IMR-90 (cell line): ENCODE measurements around the gene CMIP. TPM values are rescaled to one million over a fixed set of nuclear protein-coding genes. Genes with fewer than 3 reads are reported as not detected.

ENCODE experiments used
- ATAC-seq: fragments of 200-7000 bp; cut with Tn5 transposase; 2 replicates; pipeline ENCODE4 v1.9.1; 2020; ENCODE audit warnings: low read depth, mild to moderate bottlenecking, moderate library complexity
- BruUV-seq: library from RNA; stranded (reverse); fragments of 400-500 nt; replicated peaks from 2 replicates; lab custom pipeline; 2021; lab: Mats Ljungman, UMichigan
- CTCF ChIA-PET: fragments of 300-600 bp; formaldehyde crosslinking; extraction: SDS; loops from one replicate; lab custom pipeline; 2021; ENCODE audit warnings: antibody characterized with exemption; lab: Yijun Ruan, JAX
- POLR2A ChIA-PET: fragments of 300-600 bp; sonication (Branson Sonifier 250); formaldehyde crosslinking; loops from one replicate; lab custom pipeline; 2022; ENCODE audit warnings: antibody characterized with exemption; ENCODE audit not compliant: unreplicated experiment; lab: Charles Lee
- DNase-seq: peaks from one replicate; pipeline ENCODE4 v3.0.0; 2013
- H2AFZ ChIP-seq: replicated peaks from 2 replicates; pipeline ENCODE3; 2013; ENCODE audit warnings: low read length, mild to moderate bottlenecking; ENCODE audit not compliant: poor library complexity
- H2AK5ac ChIP-seq: 2 replicates; pipeline ENCODE4 v1.6.1; 2013; ENCODE audit warnings: low read depth, low read length, inconsistent platforms
- H2AK9ac ChIP-seq: replicated peaks from 2 replicates; pipeline ENCODE3; 2013; ENCODE audit warnings: mild to moderate bottlenecking, low read depth, low read length, moderate library complexity; ENCODE audit not compliant: poor library complexity
- H2BK120ac ChIP-seq: 2 replicates; pipeline ENCODE4 v1.6.1; 2013; ENCODE audit warnings: low read depth, low read length, inconsistent platforms
- H2BK15ac ChIP-seq: 3 replicates; pipeline ENCODE4 v1.6.1; 2013; ENCODE audit warnings: low read depth, low read length, inconsistent platforms
- H2BK20ac ChIP-seq: 2 replicates; pipeline ENCODE4 v1.6.1; 2013; ENCODE audit warnings: low read depth, mild to moderate bottlenecking, inconsistent platforms, low read length, moderate library complexity
- H2BK5ac ChIP-seq: 2 replicates; pipeline ENCODE4 v1.6.1; 2013; ENCODE audit warnings: mild to moderate bottlenecking, low read depth, low read length, inconsistent platforms; ENCODE audit not compliant: poor library complexity, severe bottlenecking
- H3K14ac ChIP-seq: replicated peaks from 2 replicates; pipeline ENCODE4 v1.6.1; 2013; ENCODE audit warnings: low read depth, low read length, inconsistent platforms
- H3K18ac ChIP-seq: 2 replicates; pipeline ENCODE4 v1.6.1; 2013; ENCODE audit warnings: low read depth, low read length, control low read depth
- H3K23ac ChIP-seq: 2 replicates; pipeline ENCODE4 v1.6.1; 2013; ENCODE audit warnings: low read depth, low read length, inconsistent platforms
- H3K27ac ChIP-seq: 2 replicates; pipeline ENCODE4 v1.5.1; 2013; ENCODE audit warnings: mild to moderate bottlenecking, control low read depth, low read length; ENCODE audit not compliant: insufficient read depth
- H3K27me3 ChIP-seq: 2 replicates; pipeline ENCODE4 v1.6.1; 2013; ENCODE audit warnings: low read length; ENCODE audit not compliant: control insufficient read depth, insufficient read depth
- H3K36me3 ChIP-seq: 2 replicates; pipeline ENCODE4 v1.6.1; 2013; ENCODE audit warnings: low read length, mixed read lengths; ENCODE audit not compliant: control insufficient read depth, insufficient read depth
- H3K4ac ChIP-seq: 2 replicates; pipeline ENCODE4 v1.6.1; 2013; ENCODE audit warnings: low read depth, low read length, inconsistent platforms
- H3K4me1 ChIP-seq: 2 replicates; pipeline ENCODE4 v1.6.1; 2013; ENCODE audit warnings: low read length, mixed read lengths; ENCODE audit not compliant: control insufficient read depth, insufficient read depth
- H3K4me2 ChIP-seq: 2 replicates; pipeline ENCODE4 v1.6.1; 2013; ENCODE audit warnings: low read depth, mild to moderate bottlenecking, control low read depth, low read length, moderate library complexity
- H3K4me3 ChIP-seq: 2 replicates; pipeline ENCODE4 v1.5.1; 2013; ENCODE audit warnings: low read depth, mild to moderate bottlenecking, control low read depth, low read length, moderate library complexity; ENCODE audit not compliant: insufficient read depth
- H3K56ac ChIP-seq: 2 replicates; pipeline ENCODE4 v1.6.1; 2013; ENCODE audit warnings: low read length, inconsistent platforms; ENCODE audit not compliant: insufficient read depth; ENCODE audit errors: extremely low read depth
- H3K79me1 ChIP-seq, 2 experiments: 2 replicates each; pipeline ENCODE4 v1.6.1; 2013; ENCODE audit warnings: low read length in 2 of 2, inconsistent platforms in 1 of 2, low read depth in 1 of 2
- H3K9ac ChIP-seq: 2 replicates; pipeline ENCODE4 v1.6.1; 2013; ENCODE audit warnings: low read depth, low read length, control low read depth
- H3K9me1 ChIP-seq: 2 replicates; pipeline ENCODE4 v1.6.1; 2013; ENCODE audit warnings: low read length, inconsistent platforms; ENCODE audit not compliant: insufficient read depth
- H3K9me3 ChIP-seq: 2 replicates; pipeline ENCODE4 v1.6.1; 2013; ENCODE audit warnings: low read length; ENCODE audit not compliant: control insufficient read depth, insufficient read depth
- H4K20me1 ChIP-seq: 2 replicates; pipeline ENCODE4 v1.6.1; 2013; ENCODE audit warnings: low read length, inconsistent platforms; ENCODE audit not compliant: insufficient read depth
- H4K5ac ChIP-seq: 2 replicates; pipeline ENCODE4 v1.6.1; 2013; ENCODE audit warnings: mild to moderate bottlenecking, low read depth, low read length, control low read depth
- H4K8ac ChIP-seq, 2 experiments: 2 replicates each; pipeline ENCODE4 v1.6.1; 2013; ENCODE audit warnings: low read depth in 2 of 2, low read length in 2 of 2, control low read depth in 1 of 2, inconsistent platforms in 1 of 2
- H4K91ac ChIP-seq: 2 replicates; pipeline ENCODE4 v1.6.1; 2013; ENCODE audit warnings: low read depth, low read length, inconsistent platforms; ENCODE audit not compliant: insufficient read depth
- BHLHE40 ChIP-seq: fragments of 150-350 bp; IDR thresholded peaks from 2 replicates; pipeline ENCODE4 v1.6.1; 2016; ENCODE audit warnings: mild to moderate bottlenecking, low read depth, low read length
- CEBPB ChIP-seq: IDR thresholded peaks from 2 replicates; pipeline ENCODE4 v1.6.1; 2012; ENCODE audit warnings: low read depth, low read length, improper control_type of control experiment
- CHD1 ChIP-seq: IDR thresholded peaks from 2 replicates; pipeline ENCODE4 v1.6.1; 2012; ENCODE audit warnings: low read depth, low read length, improper control_type of control experiment
- FOS ChIP-seq: fragments of 150-350 bp; IDR thresholded peaks from 2 replicates; pipeline ENCODE4 v1.6.1; 2016; ENCODE audit warnings: low read depth, low read length
- MAFK ChIP-seq: IDR thresholded peaks from 2 replicates; pipeline ENCODE4 v1.6.1; 2012; ENCODE audit warnings: low read depth, low read length, improper control_type of control experiment
- MAZ ChIP-seq: IDR thresholded peaks from 2 replicates; pipeline ENCODE4 v1.6.1; 2012; ENCODE audit warnings: low read depth, mild to moderate bottlenecking, low read length, improper control_type of control experiment, moderate library complexity, borderline replicate concordance
- MXI1 ChIP-seq: IDR thresholded peaks from 2 replicates; pipeline ENCODE4 v1.6.1; 2012; ENCODE audit warnings: low read depth, mild to moderate bottlenecking, low read length, moderate library complexity, borderline replicate concordance
- NFE2L2 ChIP-seq: fragments of 150-350 bp; IDR thresholded peaks from 2 replicates; pipeline ENCODE4 v1.6.1; 2016; ENCODE audit warnings: low read depth, mild to moderate bottlenecking, low read length
- POLR2A ChIP-seq: IDR thresholded peaks from 2 replicates; pipeline ENCODE4 v1.6.1; 2012; ENCODE audit warnings: mild to moderate bottlenecking, low read depth, low read length
- RAD21 ChIP-seq: IDR thresholded peaks from 2 replicates; pipeline ENCODE4 v1.6.1; 2012; ENCODE audit warnings: low read length, improper control_type of control experiment
- RCOR1 ChIP-seq: IDR thresholded peaks from 2 replicates; pipeline ENCODE4 v1.6.1; 2012; ENCODE audit warnings: mild to moderate bottlenecking, low read length, improper control_type of control experiment; ENCODE audit not compliant: insufficient replicate concordance
- RFX5 ChIP-seq: IDR thresholded peaks from 2 replicates; pipeline ENCODE4 v1.8.0; 2012; ENCODE audit warnings: low read depth, mild to moderate bottlenecking, low read length, moderate library complexity
- SMC3 ChIP-seq: fragments of 150-350 bp; IDR thresholded peaks from 2 replicates; pipeline ENCODE4 v1.6.1; 2016; ENCODE audit warnings: low read depth, mild to moderate bottlenecking, antibody characterized with exemption, low read length, moderate library complexity
- WGBS, 2 experiments: methylation state at CpG; one replicate each; pipeline versions ENCODE4 v1.1.5 to v1.1.7; 2013; ENCODE audit warnings: missing lambda C conversion rate in 2 of 2; ENCODE audit not compliant: insufficient read length in 1 of 2; ENCODE audit errors: extremely low coverage in 2 of 2; 5-methylcytosine and 5-hydroxymethylcytosine counted together
- dilution Hi-C: fragments of 300-500 bp; cut with HindIII; formaldehyde crosslinking; loops from one replicate; pipeline ENCODE4 v1.14.3; 2018; ENCODE audit warnings: low sequenced_read_pairs; ENCODE audit not compliant: unreplicated experiment
- in situ Hi-C: fragments of 300-500 bp; cut with MboI; formaldehyde crosslinking; loops from 3 replicates; pipeline ENCODE4 v1.14.3; 2019; ENCODE audit warnings: low sequenced_read_pairs, inconsistent platforms, mixed read lengths
- intact Hi-C: fragments of 100-400 bp; cut with micrococcal nuclease; formaldehyde crosslinking; loops from 2 replicates; pipeline ENCODE4 v1.10.0; 2022
- polyA plus RNA-seq, 3 experiments: library from polyadenylated mRNA; depleted of rRNA; stranded (reverse); fragments of >200 nt; gene quantifications; 2 replicates each; pipeline ENCODE4 v1.2.3, GENCODE V29; 2012; ENCODE audit warnings: low replicate concordance in 1 of 3
- total RNA-seq: library from RNA; depleted of rRNA; stranded (reverse); fragments of >200 nt; gene quantifications from 2 replicates; pipeline ENCODE4 v1.2.3, GENCODE V29; 2012
- TF ChIP-seq, protein P1 (sequence below): fragments of 150-350 bp; IDR thresholded peaks from 2 replicates; pipeline ENCODE4 v1.6.1; 2016; ENCODE audit warnings: low read depth, mild to moderate bottlenecking, low read length, moderate library complexity, borderline replicate concordance
- TF ChIP-seq, protein P2 (sequence below): conservative IDR thresholded peaks from 2 replicates; pipeline ENCODE4 v1.5.1; 2012; ENCODE audit warnings: mild to moderate bottlenecking, low read depth, low read length, improper control_type of control experiment

CMIP gene
- total and polyA plus RNA-seq, 2 of the 4 experiments (the other 2 are of a cell fraction), result 3.2 to 11.6 TPM

DNA sequence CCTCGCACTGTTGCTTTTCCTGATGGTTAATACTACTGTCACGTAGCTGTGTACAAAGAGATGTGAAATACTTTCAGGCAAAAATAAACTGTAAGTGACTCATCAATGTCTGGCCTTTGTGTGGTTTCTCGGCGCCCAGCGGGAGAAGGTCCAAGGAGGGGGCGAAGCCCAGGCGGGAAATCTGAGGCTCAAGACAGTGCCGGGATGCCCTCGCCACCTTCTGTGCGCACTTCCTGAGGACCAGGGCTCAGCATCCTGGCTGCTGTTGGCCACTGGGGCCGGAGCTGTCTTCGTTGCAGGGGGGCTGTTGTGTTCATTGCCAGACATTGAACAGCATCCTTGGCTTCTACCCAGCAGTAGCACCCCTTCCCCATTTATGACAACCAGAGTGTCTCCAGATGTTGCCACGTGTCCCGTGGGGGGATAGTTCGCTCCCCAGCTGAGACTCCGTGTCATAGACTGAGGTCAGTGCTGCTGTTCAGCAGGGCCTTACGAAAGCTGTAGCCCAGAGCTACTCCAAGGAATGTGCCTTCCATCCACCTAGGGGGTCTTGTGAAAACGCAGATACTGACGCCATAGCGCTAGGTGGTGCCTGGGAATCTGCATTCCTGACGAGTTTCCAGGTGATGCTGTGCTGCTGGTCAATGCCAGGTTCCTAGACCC is 267.2 kb downstream of the CMIP start:
- Histone ChIP-seq H2AK5ac (peak overlapping the region; percentile 6), H3K23ac (no peak overlapping the region), H3K79me1 (no peaks in the 10 kb centered on the region), H3K36me3 (peaks cover 25% of the 10 kb centered on the region), H4K5ac (no peak overlapping the region), H3K14ac (no peak overlapping the region), H3K4me2 (no peak overlapping the region), H3K4me1 (peaks cover 10% of the 10 kb centered on the region), H2BK15ac (no peak overlapping the region), H4K20me1 (peaks cover 51% of the 10 kb centered on the region), H2AK9ac (peak overlapping the region; percentile 85), H3K9ac (no peak overlapping the region), H4K8ac (no peak overlapping the region), H2BK120ac (no peak overlapping the region), H3K4me3 (no peak overlapping the region), H2BK20ac (no peak overlapping the region), H3K9me1 (peaks cover 5% of the 10 kb centered on the region), H2BK5ac (no peak overlapping the region), H4K91ac (no peak overlapping the region), H3K27me3 (peaks cover 29% of the 10 kb centered on the region), H3K56ac (no peak overlapping the region), H3K4ac (peak overlapping the region; percentile 4; the same call in 1 of the 2 replicates), H3K9me3 (no peaks in the 10 kb centered on the region), H3K18ac (0 out of 2 replicates have a peak overlapping the region, but pooled peaks have one; percentile 2), H3K27ac (0 out of 2 replicates have a peak overlapping the region, but pooled peaks have one; percentile 24), H2AFZ (peak overlapping the region; percentile 59)
- CTCF ChIA-PET, result no interaction called here
- intact Hi-C loops, result loop anchor here (1.0 kb wide), 1 partner anchor 10 kb away; no protein-coding TSS in a partner anchor
- in situ Hi-C loops, result no loop called here
- POLR2A ChIA-PET, result interaction anchor here (0.5 kb wide), 1 partner anchor 63 kb away, joined by 4 read pairs; no protein-coding TSS in a partner anchor
- 36% methylated on average over 10 of the region's 21 CpGs; no CpG with 5 or more reads in 1 of the 2 experiments for WGBS, 2 experiments
- DNase-seq, result peak; percentile 92
- dilution Hi-C loops, result no loop called here
- no TSS peak for BruUV-seq
- peak; percentile 78 for ATAC-seq
- TF ChIP-seq RAD21, result 0 out of 2 replicates have a peak, but pooled peaks have one; percentile 17
- peak; percentile 10; the same call in 1 of the 2 replicates for TF ChIP-seq NFE2L2
- TF ChIP-seq MXI1, result 0 out of 2 replicates have a peak, but pooled peaks have one; percentile 21
- no peak for TF ChIP-seq POLR2A
- peak; percentile 94 for TF ChIP-seq FOS
- 0 out of 2 replicates have a peak, but pooled peaks have one; percentile 44 for TF ChIP-seq CHD1
- TF ChIP-seq RFX5, result no peak
- TF ChIP-seq, protein P1, sequence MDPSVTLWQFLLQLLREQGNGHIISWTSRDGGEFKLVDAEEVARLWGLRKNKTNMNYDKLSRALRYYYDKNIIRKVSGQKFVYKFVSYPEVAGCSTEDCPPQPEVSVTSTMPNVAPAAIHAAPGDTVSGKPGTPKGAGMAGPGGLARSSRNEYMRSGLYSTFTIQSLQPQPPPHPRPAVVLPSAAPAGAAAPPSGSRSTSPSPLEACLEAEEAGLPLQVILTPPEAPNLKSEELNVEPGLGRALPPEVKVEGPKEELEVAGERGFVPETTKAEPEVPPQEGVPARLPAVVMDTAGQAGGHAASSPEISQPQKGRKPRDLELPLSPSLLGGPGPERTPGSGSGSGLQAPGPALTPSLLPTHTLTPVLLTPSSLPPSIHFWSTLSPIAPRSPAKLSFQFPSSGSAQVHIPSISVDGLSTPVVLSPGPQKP, result no peak
- peak; percentile 39 for TF ChIP-seq RCOR1
- TF ChIP-seq SMC3, result peak; percentile 10; the same call in 1 of the 2 replicates
- TF ChIP-seq MAZ, result peak; percentile 74; the same call in 1 of the 2 replicates
- TF ChIP-seq MAFK, result no peak
- peak; percentile 62 for TF ChIP-seq BHLHE40
- TF ChIP-seq CEBPB, result peak; percentile 68
- TF ChIP-seq, protein P2, sequence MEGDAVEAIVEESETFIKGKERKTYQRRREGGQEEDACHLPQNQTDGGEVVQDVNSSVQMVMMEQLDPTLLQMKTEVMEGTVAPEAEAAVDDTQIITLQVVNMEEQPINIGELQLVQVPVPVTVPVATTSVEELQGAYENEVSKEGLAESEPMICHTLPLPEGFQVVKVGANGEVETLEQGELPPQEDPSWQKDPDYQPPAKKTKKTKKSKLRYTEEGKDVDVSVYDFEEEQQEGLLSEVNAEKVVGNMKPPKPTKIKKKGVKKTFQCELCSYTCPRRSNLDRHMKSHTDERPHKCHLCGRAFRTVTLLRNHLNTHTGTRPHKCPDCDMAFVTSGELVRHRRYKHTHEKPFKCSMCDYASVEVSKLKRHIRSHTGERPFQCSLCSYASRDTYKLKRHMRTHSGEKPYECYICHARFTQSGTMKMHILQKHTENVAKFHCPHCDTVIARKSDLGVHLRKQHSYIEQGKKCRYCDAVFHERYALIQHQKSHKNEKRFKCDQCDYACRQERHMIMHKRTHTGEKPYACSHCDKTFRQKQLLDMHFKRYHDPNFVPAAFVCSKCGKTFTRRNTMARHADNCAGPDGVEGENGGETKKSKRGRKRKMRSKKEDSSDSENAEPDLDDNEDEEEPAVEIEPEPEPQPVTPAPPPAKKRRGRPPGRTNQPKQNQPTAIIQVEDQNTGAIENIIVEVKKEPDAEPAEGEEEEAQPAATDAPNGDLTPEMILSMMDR, result no peak; the same call in 1 of the 2 replicates
